Vagina (tissue), 2 donors: Measurements from ENCODE around the gene DOCK8.

Experiments
- POLR2A ChIP-seq, 2 donors: fragments of 450-650 bp; IDR thresholded peaks; one replicate each; pipeline ENCODE4 v1.6.1; 2017; ENCODE audit warnings: antibody characterized with exemption in 2 of 2, mild to moderate bottlenecking in 2 of 2, moderate library complexity in 2 of 2
- POLR2AphosphoS5 ChIP-seq, 2 donors: sonication (generic); formaldehyde crosslinking; IDR thresholded peaks; one replicate each; pipeline ENCODE4 v1.9.0; 2017; ENCODE audit warnings: antibody characterized with exemption in 2 of 2, mild to moderate bottlenecking in 2 of 2, low read depth in 1 of 2; ENCODE audit not compliant: insufficient read depth in 1 of 2
- TF ChIP-seq, protein P1 (sequence below), 3 experiments: fragments of 450-650 bp in 2 of 3; fragments of 200-600 bp in 1 of 3; sonication (generic) in 1 of 3; IDR thresholded peaks; one replicate each; pipeline ENCODE4 v1.5.1; 2017 to 2019; ENCODE audit warnings: antibody characterized with exemption in 3 of 3, mild to moderate bottlenecking in 2 of 3, moderate library complexity in 2 of 3

DNA sequence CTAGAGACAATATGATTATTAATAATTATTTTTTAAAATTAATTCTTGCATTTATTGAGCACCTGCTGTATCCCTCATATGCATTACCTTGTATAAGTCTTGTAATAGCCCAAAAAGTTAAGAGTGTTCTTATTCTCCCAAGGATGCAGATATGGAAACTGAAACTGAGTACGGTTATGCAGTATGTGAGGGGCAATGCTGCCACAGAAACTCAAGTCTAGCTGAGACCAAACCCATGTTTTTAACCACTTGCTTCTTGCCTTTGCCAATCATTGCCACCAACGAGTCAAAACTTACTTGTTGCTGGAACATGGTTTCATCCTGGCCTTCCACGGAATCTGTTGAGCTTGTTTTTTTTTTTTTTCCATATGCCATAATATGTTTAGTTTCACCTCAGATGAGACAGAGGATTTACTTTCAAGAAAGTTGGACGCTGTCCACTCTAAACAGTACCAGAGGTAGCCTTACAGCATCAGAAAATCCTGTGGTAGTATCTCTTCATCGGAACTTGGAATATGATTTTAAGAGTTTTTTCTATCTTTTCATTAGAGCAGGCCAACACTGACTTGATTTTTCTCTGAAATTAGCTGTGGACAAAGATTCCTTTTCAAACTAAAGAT, 27.9 kb downstream of the DOCK8 start:
- TF ChIP-seq, protein P1, sequence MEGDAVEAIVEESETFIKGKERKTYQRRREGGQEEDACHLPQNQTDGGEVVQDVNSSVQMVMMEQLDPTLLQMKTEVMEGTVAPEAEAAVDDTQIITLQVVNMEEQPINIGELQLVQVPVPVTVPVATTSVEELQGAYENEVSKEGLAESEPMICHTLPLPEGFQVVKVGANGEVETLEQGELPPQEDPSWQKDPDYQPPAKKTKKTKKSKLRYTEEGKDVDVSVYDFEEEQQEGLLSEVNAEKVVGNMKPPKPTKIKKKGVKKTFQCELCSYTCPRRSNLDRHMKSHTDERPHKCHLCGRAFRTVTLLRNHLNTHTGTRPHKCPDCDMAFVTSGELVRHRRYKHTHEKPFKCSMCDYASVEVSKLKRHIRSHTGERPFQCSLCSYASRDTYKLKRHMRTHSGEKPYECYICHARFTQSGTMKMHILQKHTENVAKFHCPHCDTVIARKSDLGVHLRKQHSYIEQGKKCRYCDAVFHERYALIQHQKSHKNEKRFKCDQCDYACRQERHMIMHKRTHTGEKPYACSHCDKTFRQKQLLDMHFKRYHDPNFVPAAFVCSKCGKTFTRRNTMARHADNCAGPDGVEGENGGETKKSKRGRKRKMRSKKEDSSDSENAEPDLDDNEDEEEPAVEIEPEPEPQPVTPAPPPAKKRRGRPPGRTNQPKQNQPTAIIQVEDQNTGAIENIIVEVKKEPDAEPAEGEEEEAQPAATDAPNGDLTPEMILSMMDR (IDR thresholded peaks at IDR 0.05) = no peak
- TF ChIP-seq POLR2A (IDR thresholded peaks at IDR 0.05) (no peak), POLR2AphosphoS5 (IDR thresholded peaks at IDR 0.05; ENCODE audit: insufficient read depth in 1 of 2, low read depth in 1 of 2) (no peak)
